ENCODE results near the gene LYSMD2. TPM values are rescaled to one million over a fixed set of nuclear protein-coding genes. Genes with fewer than 3 reads are reported as not detected.

Gene LYSMD2
- total and polyA plus RNA-seq, 2 of the 8 experiments (the other 6 are each of a cell fraction or from before 2014, with no cell fraction given), result 2.2 to 2.7 TPM

DNA sequence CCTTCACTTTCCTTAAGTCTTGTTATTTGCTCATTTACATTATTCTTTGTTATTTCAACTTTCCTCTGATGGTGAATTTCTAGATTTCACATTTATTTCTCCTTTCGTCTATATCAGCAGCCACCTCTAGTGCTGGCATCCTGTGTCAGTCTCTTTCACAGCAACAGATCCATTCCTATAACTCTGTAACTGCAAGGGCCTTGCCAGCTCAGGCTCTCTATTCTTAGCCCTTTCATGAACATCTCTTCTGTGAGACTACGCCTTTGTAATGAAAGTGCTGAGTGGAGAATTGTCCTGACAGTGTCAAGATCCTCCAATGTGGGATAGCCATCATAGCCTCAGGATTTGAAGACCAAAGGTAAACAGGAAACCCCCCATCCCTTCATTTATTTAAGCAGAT is 60.0 kb downstream of the LYSMD2 start (continued):
- TF ChIP-seq, protein P1, sequence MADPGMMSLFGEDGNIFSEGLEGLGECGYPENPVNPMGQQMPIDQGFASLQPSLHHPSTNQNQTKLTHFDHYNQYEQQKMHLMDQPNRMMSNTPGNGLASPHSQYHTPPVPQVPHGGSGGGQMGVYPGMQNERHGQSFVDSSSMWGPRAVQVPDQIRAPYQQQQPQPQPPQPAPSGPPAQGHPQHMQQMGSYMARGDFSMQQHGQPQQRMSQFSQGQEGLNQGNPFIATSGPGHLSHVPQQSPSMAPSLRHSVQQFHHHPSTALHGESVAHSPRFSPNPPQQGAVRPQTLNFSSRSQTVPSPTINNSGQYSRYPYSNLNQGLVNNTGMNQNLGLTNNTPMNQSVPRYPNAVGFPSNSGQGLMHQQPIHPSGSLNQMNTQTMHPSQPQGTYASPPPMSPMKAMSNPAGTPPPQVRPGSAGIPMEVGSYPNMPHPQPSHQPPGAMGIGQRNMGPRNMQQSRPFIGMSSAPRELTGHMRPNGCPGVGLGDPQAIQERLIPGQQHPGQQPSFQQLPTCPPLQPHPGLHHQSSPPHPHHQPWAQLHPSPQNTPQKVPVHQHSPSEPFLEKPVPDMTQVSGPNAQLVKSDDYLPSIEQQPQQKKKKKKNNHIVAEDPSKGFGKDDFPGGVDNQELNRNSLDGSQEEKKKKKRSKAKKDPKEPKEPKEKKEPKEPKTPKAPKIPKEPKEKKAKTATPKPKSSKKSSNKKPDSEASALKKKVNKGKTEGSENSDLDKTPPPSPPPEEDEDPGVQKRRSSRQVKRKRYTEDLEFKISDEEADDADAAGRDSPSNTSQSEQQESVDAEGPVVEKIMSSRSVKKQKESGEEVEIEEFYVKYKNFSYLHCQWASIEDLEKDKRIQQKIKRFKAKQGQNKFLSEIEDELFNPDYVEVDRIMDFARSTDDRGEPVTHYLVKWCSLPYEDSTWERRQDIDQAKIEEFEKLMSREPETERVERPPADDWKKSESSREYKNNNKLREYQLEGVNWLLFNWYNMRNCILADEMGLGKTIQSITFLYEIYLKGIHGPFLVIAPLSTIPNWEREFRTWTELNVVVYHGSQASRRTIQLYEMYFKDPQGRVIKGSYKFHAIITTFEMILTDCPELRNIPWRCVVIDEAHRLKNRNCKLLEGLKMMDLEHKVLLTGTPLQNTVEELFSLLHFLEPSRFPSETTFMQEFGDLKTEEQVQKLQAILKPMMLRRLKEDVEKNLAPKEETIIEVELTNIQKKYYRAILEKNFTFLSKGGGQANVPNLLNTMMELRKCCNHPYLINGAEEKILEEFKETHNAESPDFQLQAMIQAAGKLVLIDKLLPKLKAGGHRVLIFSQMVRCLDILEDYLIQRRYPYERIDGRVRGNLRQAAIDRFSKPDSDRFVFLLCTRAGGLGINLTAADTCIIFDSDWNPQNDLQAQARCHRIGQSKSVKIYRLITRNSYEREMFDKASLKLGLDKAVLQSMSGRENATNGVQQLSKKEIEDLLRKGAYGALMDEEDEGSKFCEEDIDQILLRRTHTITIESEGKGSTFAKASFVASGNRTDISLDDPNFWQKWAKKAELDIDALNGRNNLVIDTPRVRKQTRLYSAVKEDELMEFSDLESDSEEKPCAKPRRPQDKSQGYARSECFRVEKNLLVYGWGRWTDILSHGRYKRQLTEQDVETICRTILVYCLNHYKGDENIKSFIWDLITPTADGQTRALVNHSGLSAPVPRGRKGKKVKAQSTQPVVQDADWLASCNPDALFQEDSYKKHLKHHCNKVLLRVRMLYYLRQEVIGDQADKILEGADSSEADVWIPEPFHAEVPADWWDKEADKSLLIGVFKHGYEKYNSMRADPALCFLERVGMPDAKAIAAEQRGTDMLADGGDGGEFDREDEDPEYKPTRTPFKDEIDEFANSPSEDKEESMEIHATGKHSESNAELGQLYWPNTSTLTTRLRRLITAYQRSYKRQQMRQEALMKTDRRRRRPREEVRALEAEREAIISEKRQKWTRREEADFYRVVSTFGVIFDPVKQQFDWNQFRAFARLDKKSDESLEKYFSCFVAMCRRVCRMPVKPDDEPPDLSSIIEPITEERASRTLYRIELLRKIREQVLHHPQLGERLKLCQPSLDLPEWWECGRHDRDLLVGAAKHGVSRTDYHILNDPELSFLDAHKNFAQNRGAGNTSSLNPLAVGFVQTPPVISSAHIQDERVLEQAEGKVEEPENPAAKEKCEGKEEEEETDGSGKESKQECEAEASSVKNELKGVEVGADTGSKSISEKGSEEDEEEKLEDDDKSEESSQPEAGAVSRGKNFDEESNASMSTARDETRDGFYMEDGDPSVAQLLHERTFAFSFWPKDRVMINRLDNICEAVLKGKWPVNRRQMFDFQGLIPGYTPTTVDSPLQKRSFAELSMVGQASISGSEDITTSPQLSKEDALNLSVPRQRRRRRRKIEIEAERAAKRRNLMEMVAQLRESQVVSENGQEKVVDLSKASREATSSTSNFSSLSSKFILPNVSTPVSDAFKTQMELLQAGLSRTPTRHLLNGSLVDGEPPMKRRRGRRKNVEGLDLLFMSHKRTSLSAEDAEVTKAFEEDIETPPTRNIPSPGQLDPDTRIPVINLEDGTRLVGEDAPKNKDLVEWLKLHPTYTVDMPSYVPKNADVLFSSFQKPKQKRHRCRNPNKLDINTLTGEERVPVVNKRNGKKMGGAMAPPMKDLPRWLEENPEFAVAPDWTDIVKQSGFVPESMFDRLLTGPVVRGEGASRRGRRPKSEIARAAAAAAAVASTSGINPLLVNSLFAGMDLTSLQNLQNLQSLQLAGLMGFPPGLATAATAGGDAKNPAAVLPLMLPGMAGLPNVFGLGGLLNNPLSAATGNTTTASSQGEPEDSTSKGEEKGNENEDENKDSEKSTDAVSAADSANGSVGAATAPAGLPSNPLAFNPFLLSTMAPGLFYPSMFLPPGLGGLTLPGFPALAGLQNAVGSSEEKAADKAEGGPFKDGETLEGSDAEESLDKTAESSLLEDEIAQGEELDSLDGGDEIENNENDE (IDR thresholded peaks at IDR 0.05; ENCODE audit: insufficient replicate concordance, low read length), result no peak
- no peak for TF ChIP-seq ZNF274 (IDR thresholded peaks at IDR 0.05; ENCODE audit: borderline replicate concordance, extremely low read depth, low read length)
- no peak for TF ChIP-seq CHD2 (IDR thresholded peaks at IDR 0.05; ENCODE audit: low read length)
- TF ChIP-seq HDAC2 (IDR thresholded peaks at IDR 0.05; ENCODE audit: borderline replicate concordance in 1 of 2, low read depth in 2 of 2, low read length in 2 of 2), result no peak
- TF ChIP-seq, protein P2, sequence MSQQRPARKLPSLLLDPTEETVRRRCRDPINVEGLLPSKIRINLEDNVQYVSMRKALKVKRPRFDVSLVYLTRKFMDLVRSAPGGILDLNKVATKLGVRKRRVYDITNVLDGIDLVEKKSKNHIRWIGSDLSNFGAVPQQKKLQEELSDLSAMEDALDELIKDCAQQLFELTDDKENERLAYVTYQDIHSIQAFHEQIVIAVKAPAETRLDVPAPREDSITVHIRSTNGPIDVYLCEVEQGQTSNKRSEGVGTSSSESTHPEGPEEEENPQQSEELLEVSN (IDR thresholded peaks at IDR 0.05), result no peak
- no peak for TF ChIP-seq POU5F1 (IDR thresholded peaks at IDR 0.05; ENCODE audit: low read depth, low read length)
- TF ChIP-seq SIX5 (IDR thresholded peaks at IDR 0.05; ENCODE audit: low read depth, low read length), result no peak
- TF ChIP-seq TCF12 (IDR thresholded peaks at IDR 0.05; ENCODE audit: low read depth, low read length), result no peak
- no peak for TF ChIP-seq KDM4A (IDR thresholded peaks at IDR 0.05; ENCODE audit: low read depth, low read length, severe bottlenecking)
- no peak for TF ChIP-seq YY1 (IDR thresholded peaks at IDR 0.05; ENCODE audit: low read depth, low read length)

Measured in H1 (cell line).